ENCODE data around the gene IL20RB. TPM values are rescaled to one million over a fixed set of nuclear protein-coding genes. Genes with fewer than 3 reads are reported as not detected.

IL20RB gene
- total RNA-seq, 1 donor from 2014 or later, result 0.98 TPM

GRCh38 chr3:136949708-136950107, 8.1 kb upstream of the IL20RB start:
- CTCF ChIA-PET, result interaction anchor here (1.2 to 2.2 kb wide), 2 partner anchors 64 to 197 kb away, joined by 6 to 7 read pairs; partner anchors contain the start of gene STAG1
- POLR2A ChIA-PET, result interaction anchor here (0.6 kb wide), 1 partner anchor 310 kb away, joined by 3 read pairs; no protein-coding TSS in a partner anchor
- Mint-ChIP-seq H3K36me3 (ENCODE audit: low read depth) (peaks cover 27% of the 10 kb centered on the region), H3K9me3 (no peaks in the 10 kb centered on the region), H3K4me3 (no peak overlapping the region), H3K27ac (no peak overlapping the region), H3K27me3 (no peaks in the 10 kb centered on the region), H3K4me1 (peaks cover 41% of the 10 kb centered on the region)
- TF ChIP-seq CTCF (IDR thresholded peaks at IDR 0.05), result no peak
- DNase-seq (no peak), ATAC-seq (ENCODE audit: low read depth) (no peak)
- intact Hi-C loops (cut with micrococcal nuclease), result loop anchor here (2.0 kb wide), 1 partner anchor 15 kb away; no protein-coding TSS in a partner anchor

- no peak for TF ChIP-seq CTCF (IDR thresholded peaks at IDR 0.05)
- intact Hi-C loops (cut with micrococcal nuclease), result loop anchor here (2.0 kb wide), 1 partner anchor 16 kb away; no protein-coding TSS in a partner anchor
- ChIA-PET CTCF (interaction anchor here (1.2 to 2.2 kb wide), 2 partner anchors 63 to 198 kb away, joined by 6 to 7 read pairs; partner anchors contain the start of gene STAG1), POLR2A (interaction anchor here (0.9 kb wide), 1 partner anchor 198 kb away, joined by 3 read pairs; the partner anchor contains the start of gene STAG1)
- peaks cover 24% of the 10 kb centered on the region for H3K36me3 Mint-ChIP-seq (ENCODE audit: low read depth)
- no peaks in the 10 kb centered on the region for H3K27me3 Mint-ChIP-seq
- ATAC-seq (ENCODE audit: low read depth) (no peak), DNase-seq (no peak)
- no peak overlapping the region for H3K27ac Mint-ChIP-seq
- H3K4me3 Mint-ChIP-seq, result no peak overlapping the region
- no peaks in the 10 kb centered on the region for H3K9me3 Mint-ChIP-seq
- peaks cover 46% of the 10 kb centered on the region for H3K4me1 Mint-ChIP-seq
Observed at GRCh38 chr3:136950623-136951022, 7.2 kb upstream of the IL20RB start.

- POLR2A ChIA-PET, result no interaction called here
- CTCF ChIA-PET, result no interaction called here
- Mint-ChIP-seq H3K27ac (no peak overlapping the region), H3K4me3 (no peak overlapping the region), H3K9me3 (no peaks in the 10 kb centered on the region), H3K4me1 (peaks cover 46% of the 10 kb centered on the region), H3K27me3 (no peaks in the 10 kb centered on the region), H3K36me3 (ENCODE audit: low read depth) (peaks cover 11% of the 10 kb centered on the region)
- DNase-seq (no peak), ATAC-seq (ENCODE audit: low read depth) (no peak)
- intact Hi-C loops (cut with micrococcal nuclease), result no loop called here
- TF ChIP-seq CTCF (IDR thresholded peaks at IDR 0.05), result no peak
Observed at GRCh38 chr3:136952292-136952691, 5.5 kb upstream of the IL20RB start.

- intact Hi-C loops (cut with micrococcal nuclease), result no loop called here
- TF ChIP-seq CTCF (IDR thresholded peaks at IDR 0.05), result no peak
- no peak for ATAC-seq (ENCODE audit: low read depth)
- ChIA-PET CTCF (no interaction called here), POLR2A (no interaction called here)
- Mint-ChIP-seq H3K4me3 (no peak overlapping the region), H3K27me3 (no peaks in the 10 kb centered on the region), H3K4me1 (peaks cover 33% of the 10 kb centered on the region), H3K36me3 (ENCODE audit: low read depth) (no peaks in the 10 kb centered on the region), H3K27ac (no peak overlapping the region), H3K9me3 (no peaks in the 10 kb centered on the region)
- no peak for DNase-seq
Observed at GRCh38 chr3:136954251-136954650, 3.5 kb upstream of the IL20RB start.

GRCh38 chr3:136954980-136955780, 2.6 kb upstream of the IL20RB start:
- Mint-ChIP-seq H3K27me3 (no peaks in the 10 kb centered on the region), H3K9me3 (no peaks in the 10 kb centered on the region), H3K27ac (no peak overlapping the region), H3K4me1 (peaks cover 27% of the 10 kb centered on the region), H3K36me3 (ENCODE audit: low read depth) (no peaks in the 10 kb centered on the region), H3K4me3 (no peak overlapping the region)
- ATAC-seq (ENCODE audit: low read depth) (no peak), DNase-seq (no peak)
- ChIA-PET POLR2A (interaction anchor here (0.9 kb wide), 1 partner anchor 203 kb away, joined by 3 read pairs; the partner anchor contains the start of gene STAG1), CTCF (no interaction called here)
- no peak for TF ChIP-seq CTCF (IDR thresholded peaks at IDR 0.05)
- intact Hi-C loops (cut with micrococcal nuclease), result no loop called here
